Endothelial cell (in vitro differentiated cells): ENCODE data around the gene SND1. TPM values are rescaled to one million over a fixed set of nuclear protein-coding genes. Genes with fewer than 3 reads are reported as not detected.

Experiments
- DNase-seq: peaks from one replicate; pipeline ENCODE4 v3.0.0; 2021; ENCODE audit warnings: low spot score
- H3K27ac Mint-ChIP-seq: one replicate; pipeline ENCODE4 v1.8.0; 2021; ENCODE audit warnings: mixed read lengths, inconsistent platforms; ENCODE audit not compliant: unreplicated experiment
- H3K27me3 Mint-ChIP-seq: one replicate; pipeline ENCODE4 v1.8.0; 2021; ENCODE audit warnings: mild to moderate bottlenecking, moderate library complexity, mixed read lengths, inconsistent platforms; ENCODE audit not compliant: unreplicated experiment
- H3K36me3 Mint-ChIP-seq: one replicate; pipeline ENCODE4 v1.8.0; 2021; ENCODE audit warnings: mild to moderate bottlenecking, low read depth, mixed read lengths, inconsistent platforms; ENCODE audit not compliant: unreplicated experiment
- H3K4me1 Mint-ChIP-seq: one replicate; pipeline ENCODE4 v1.8.0; 2021; ENCODE audit warnings: mild to moderate bottlenecking, mixed read lengths, inconsistent platforms; ENCODE audit not compliant: unreplicated experiment
- H3K4me3 Mint-ChIP-seq: one replicate; pipeline ENCODE4 v1.8.0; 2021; ENCODE audit warnings: mild to moderate bottlenecking, mixed read lengths, inconsistent platforms; ENCODE audit not compliant: unreplicated experiment
- H3K9me3 Mint-ChIP-seq: one replicate; pipeline ENCODE4 v1.8.0; 2021; ENCODE audit warnings: mixed read lengths, inconsistent platforms; ENCODE audit not compliant: unreplicated experiment
- total RNA-seq: library from RNA; stranded (reverse); fragmentation: NEBNext Ultra II Directional; extraction: Animal tissue kit (Norgen Biotek cat#: 25700); gene quantifications from one replicate; pipeline ENCODE4 v1.2.1, GENCODE V29; 2021; ENCODE audit not compliant: unreplicated experiment
- TF ChIP-seq, protein P1 (sequence below): fragments of 200-600 bp; sonication (generic); IDR thresholded peaks from one replicate; pipeline ENCODE4 v1.5.0; 2021; ENCODE audit warnings: antibody characterized with exemption; ENCODE audit not compliant: unreplicated experiment

Gene SND1
- total RNA-seq, 1 donor from 2014 or later: 375 TPM

DNA sequence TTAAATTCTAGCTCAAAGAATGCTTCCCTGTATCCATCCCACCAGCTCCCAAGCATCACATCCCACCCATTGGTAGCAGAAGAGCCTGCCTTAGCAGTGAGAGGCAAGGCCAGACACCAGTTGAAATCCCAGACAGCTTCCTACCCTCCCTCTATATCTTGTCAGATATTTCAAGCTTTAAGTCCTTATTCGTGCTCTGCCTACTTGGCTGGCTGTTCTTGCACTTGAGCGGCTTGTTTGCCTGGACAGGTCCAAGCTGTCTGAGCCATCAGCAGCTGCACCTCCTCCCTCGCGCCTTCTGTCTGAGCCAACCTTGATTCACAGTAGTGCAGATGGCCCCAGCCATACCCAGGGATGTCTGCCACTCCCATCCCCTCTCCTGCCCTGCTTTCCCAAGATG is 362.8 kb downstream of the SND1 start:
- Mint-ChIP-seq H3K4me1 (peaks cover 57% of the 10 kb centered on the region), H3K27me3 (peaks cover 20% of the 10 kb centered on the region), H3K27ac (peak overlapping the region; percentile 4), H3K9me3 (no peaks in the 10 kb centered on the region), H3K36me3 (peaks cover 56% of the 10 kb centered on the region), H3K4me3 (peak overlapping the region; percentile 62)
- DNase-seq: no peak
- TF ChIP-seq, protein P1, sequence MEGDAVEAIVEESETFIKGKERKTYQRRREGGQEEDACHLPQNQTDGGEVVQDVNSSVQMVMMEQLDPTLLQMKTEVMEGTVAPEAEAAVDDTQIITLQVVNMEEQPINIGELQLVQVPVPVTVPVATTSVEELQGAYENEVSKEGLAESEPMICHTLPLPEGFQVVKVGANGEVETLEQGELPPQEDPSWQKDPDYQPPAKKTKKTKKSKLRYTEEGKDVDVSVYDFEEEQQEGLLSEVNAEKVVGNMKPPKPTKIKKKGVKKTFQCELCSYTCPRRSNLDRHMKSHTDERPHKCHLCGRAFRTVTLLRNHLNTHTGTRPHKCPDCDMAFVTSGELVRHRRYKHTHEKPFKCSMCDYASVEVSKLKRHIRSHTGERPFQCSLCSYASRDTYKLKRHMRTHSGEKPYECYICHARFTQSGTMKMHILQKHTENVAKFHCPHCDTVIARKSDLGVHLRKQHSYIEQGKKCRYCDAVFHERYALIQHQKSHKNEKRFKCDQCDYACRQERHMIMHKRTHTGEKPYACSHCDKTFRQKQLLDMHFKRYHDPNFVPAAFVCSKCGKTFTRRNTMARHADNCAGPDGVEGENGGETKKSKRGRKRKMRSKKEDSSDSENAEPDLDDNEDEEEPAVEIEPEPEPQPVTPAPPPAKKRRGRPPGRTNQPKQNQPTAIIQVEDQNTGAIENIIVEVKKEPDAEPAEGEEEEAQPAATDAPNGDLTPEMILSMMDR: no peak

DNA sequence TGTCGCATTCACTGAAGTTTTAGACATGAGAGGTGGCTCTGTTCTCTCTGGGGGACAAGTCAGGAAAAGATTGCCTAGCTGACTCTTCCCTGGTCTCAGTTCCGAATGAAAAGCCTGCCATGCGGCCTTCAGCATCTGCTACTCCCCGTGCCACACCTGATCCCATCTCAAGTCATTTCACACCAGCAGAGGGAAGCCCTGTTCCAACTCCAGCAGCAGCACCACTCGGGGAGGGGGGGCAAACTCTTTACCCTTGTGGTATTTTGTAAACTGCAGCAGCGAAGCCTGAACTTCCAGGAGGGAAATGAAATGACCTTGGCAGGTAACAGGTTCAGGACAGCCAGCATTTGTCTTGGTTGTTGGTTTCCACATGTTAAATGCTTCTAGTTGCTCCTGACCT is 365.5 kb downstream of the SND1 start:
- no peak for DNase-seq
- Mint-ChIP-seq H3K27me3 (peaks cover 27% of the 10 kb centered on the region), H3K4me1 (peaks cover 59% of the 10 kb centered on the region), H3K9me3 (no peaks in the 10 kb centered on the region), H3K27ac (no peak overlapping the region), H3K4me3 (no peak overlapping the region), H3K36me3 (peaks cover 57% of the 10 kb centered on the region)
- TF ChIP-seq, protein P1: no peak

DNA sequence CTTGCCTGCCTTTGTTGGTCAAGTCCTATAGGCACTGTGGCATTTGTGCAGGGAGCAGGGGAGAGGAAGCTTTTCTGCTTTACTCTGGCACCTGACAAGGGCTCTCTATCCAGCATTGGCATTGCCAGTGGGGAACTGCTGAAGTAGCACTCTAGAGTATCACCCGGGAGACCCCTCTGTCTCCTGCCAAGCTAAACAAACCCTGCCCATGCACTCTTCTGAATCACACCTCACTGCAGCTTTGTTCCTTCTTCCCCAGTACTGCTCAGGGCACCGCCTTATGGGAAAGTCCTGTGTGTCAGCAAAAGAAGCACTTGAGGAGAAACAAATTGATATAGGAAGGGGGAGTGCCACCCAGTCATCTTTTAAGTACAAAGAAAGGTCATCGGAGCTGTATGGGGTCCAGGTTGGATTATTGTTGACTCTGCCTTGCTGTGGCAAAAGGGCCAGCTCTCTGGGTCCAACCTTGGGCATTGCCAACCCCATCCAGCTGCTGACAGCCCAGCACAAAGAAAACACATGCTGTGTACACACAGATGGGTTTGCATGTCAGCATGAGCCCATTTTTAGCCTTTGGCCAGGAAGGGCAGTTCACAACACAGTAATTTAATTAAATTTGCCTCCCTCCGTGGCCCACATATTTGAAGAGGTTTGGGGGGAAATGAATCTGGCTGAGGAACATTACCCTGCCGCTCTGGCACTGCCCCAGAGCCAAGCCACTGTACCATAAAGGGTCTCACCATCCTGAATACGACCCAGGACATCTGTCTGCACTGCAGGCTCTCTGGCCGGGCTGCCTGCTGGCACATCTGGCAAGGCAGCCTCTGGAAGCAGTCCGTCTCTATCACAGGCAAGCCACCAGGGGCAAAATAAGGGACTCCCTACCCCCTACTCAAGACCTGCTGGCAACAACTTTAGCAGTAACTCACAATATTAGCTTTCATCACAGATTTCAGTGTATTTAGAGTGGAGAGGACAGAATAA is 366.2 kb downstream of the SND1 start:
- H3K27ac Mint-ChIP-seq: peak overlapping the region; percentile 42
- H3K4me1 Mint-ChIP-seq: peaks cover 61% of the 10 kb centered on the region
- DNase-seq: no peak
- peak overlapping the region; percentile 37 for H3K4me3 Mint-ChIP-seq
- no peaks in the 10 kb centered on the region for H3K9me3 Mint-ChIP-seq
- peaks cover 62% of the 10 kb centered on the region for H3K36me3 Mint-ChIP-seq
- peaks cover 31% of the 10 kb centered on the region for H3K27me3 Mint-ChIP-seq
- TF ChIP-seq, protein P1: no peak

DNA sequence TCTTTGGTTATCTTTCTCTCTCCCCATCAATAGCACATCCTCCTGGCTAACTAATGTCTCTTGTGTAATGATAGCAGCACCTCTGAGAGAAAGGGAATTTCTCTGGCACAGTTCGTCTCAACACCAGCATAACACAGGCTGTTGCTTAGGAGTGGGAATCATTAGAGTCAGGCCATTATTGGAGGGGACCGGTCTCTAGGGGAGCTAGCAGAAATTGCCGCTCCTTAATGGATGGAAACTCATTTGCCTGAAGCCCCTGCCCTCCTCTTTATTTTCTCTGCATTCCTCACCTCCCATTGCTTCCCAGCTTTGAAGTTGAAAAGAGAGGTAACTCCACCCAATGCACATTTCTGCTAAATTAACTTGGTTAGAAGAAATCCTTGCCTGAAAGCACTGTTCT is 367.3 kb downstream of the SND1 start:
- Mint-ChIP-seq H3K27me3 (peaks cover 34% of the 10 kb centered on the region), H3K9me3 (no peaks in the 10 kb centered on the region), H3K36me3 (peaks cover 73% of the 10 kb centered on the region), H3K4me1 (peaks cover 73% of the 10 kb centered on the region), H3K4me3 (no peak overlapping the region), H3K27ac (no peak overlapping the region)
- no peak for DNase-seq
- TF ChIP-seq, protein P1: no peak

DNA sequence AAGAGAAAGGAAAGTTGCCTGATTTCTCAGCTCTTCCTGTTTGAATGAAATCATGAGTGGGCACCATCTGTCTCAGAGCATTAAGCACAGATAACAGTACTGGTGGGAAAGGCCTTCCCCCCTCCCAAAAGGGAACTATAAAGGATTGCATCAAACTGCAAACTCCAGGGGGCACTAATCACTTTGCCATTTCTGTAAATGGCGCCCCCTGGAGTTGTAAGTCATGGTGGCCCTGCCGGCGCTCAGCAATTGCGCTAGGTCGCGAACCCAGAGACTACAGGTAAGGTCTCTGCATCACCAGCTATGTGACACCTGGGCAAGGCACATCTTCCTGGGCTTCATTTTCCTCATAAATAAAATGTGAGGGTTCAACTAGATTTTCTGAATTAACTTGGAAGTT is 368.2 kb downstream of the SND1 start:
- peak overlapping the region; percentile 53 for H3K4me3 Mint-ChIP-seq
- DNase-seq: peak; percentile 57
- no peaks in the 10 kb centered on the region for H3K9me3 Mint-ChIP-seq
- H3K4me1 Mint-ChIP-seq: peaks cover 81% of the 10 kb centered on the region
- peak overlapping the region; percentile 70 for H3K27ac Mint-ChIP-seq
- TF ChIP-seq, protein P1: peak; percentile 90
- H3K27me3 Mint-ChIP-seq: peaks cover 33% of the 10 kb centered on the region
- peaks cover 67% of the 10 kb centered on the region for H3K36me3 Mint-ChIP-seq
